PFSK-1 (cell line): ENCODE data around the gene B3GALT6.

Source experiments
- POLR2AphosphoS5 ChIP-seq: IDR thresholded peaks from 2 replicates; pipeline ENCODE4 v1.6.1; 2012; ENCODE audit warnings: low read depth, mild to moderate bottlenecking, control low read depth, low read length, moderate library complexity
- SIN3A ChIP-seq: IDR thresholded peaks from 2 replicates; pipeline ENCODE4 v1.6.1; 2012; ENCODE audit warnings: mild to moderate bottlenecking, low read length, moderate library complexity, borderline replicate concordance; ENCODE audit not compliant: insufficient read depth
- TAF1 ChIP-seq: IDR thresholded peaks from 2 replicates; pipeline ENCODE4 v1.6.1; 2012; ENCODE audit warnings: low read length, control low read depth, borderline replicate concordance; ENCODE audit not compliant: insufficient read depth
- TF ChIP-seq, protein P1 (sequence below), 2 experiments: IDR thresholded peaks; 2 replicates each; pipeline versions ENCODE4 v1.6.1 to v1.8.0; 2011 to 2012; ENCODE audit warnings: low read depth in 2 of 2, low read length in 2 of 2, control low read depth in 1 of 2, inconsistent platforms in 1 of 2, mild to moderate bottlenecking in 1 of 2, moderate library complexity in 1 of 2; ENCODE audit not compliant: insufficient read depth in 1 of 2

DNA sequence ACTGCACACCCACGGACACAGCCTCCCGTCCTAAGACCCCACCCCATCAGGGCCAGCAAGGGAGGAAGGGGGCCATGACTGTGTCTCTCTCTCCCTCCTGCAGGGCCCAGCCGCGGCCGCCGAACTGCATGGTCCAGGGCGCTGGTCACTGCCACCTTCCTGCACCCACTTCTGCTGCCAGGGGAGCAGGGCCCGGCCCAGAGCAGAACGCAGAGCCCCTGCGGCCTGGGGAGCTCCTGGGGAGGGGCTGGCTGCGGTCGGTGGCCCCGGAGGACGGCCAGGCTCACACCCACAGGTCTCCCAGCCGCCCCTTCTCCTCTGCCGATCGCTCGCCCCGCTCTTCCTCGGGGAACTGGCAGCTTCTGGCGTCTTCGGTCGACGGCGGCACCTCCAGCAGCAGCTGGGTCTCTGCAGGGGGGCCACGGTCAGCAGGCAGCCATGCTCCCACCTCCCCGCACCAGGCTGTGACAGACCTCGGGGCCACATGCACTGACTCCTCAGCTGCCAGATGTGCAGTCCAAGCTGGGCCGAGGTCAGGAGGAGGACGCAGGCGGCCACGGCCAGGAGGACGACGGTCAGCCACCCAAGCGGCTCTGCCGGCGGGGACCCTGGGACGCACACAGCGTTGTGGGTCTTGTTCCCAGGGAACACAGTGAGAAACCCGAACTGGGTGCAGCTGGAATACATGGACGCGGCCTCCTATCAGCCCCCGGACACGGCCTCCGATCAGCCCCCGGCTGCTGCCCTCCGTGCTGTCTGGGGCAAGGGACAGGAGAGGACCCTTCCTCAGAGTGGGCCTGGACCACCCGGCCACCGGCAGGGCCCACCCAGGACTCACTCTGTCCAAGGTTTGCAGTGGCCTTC, 28.2 kb upstream of the B3GALT6 start:
- TF ChIP-seq TAF1 (no peak), POLR2AphosphoS5 (no peak), SIN3A (no peak)
- TF ChIP-seq, protein P1, sequence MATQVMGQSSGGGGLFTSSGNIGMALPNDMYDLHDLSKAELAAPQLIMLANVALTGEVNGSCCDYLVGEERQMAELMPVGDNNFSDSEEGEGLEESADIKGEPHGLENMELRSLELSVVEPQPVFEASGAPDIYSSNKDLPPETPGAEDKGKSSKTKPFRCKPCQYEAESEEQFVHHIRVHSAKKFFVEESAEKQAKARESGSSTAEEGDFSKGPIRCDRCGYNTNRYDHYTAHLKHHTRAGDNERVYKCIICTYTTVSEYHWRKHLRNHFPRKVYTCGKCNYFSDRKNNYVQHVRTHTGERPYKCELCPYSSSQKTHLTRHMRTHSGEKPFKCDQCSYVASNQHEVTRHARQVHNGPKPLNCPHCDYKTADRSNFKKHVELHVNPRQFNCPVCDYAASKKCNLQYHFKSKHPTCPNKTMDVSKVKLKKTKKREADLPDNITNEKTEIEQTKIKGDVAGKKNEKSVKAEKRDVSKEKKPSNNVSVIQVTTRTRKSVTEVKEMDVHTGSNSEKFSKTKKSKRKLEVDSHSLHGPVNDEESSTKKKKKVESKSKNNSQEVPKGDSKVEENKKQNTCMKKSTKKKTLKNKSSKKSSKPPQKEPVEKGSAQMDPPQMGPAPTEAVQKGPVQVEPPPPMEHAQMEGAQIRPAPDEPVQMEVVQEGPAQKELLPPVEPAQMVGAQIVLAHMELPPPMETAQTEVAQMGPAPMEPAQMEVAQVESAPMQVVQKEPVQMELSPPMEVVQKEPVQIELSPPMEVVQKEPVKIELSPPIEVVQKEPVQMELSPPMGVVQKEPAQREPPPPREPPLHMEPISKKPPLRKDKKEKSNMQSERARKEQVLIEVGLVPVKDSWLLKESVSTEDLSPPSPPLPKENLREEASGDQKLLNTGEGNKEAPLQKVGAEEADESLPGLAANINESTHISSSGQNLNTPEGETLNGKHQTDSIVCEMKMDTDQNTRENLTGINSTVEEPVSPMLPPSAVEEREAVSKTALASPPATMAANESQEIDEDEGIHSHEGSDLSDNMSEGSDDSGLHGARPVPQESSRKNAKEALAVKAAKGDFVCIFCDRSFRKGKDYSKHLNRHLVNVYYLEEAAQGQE (IDR thresholded peaks at IDR 0.05; ENCODE audit: insufficient read depth in 1 of 2, low read depth in 2 of 2, low read length in 2 of 2) = no peak
